ENCODE results near the gene RNF44.
A peak's percentile ranks its signal among the peaks of the same experiment; 100 is the strongest.

The RNF44 gene

GRCh38 chr5:176536902-176537553 lies at the start of gene RNF44:
Gene RNF44, minus strand, starts transcription at chr5:176537402. Its CDS starts 4,930 bp downstream, at chr5:176532472.
- peak; percentile 84 to 98 (median 97) for DNase-seq

GRCh38 chr5:176583076-176583475 lies 45.9 kb upstream of the RNF44 start:
- DNase-seq = no peak

GRCh38 chr5:176581361-176581760 lies 44.2 kb upstream of the RNF44 start:
- DNase-seq = no peak

- peak in 1 of 14 donors; percentile 19 for DNase-seq
Observed at GRCh38 chr5:176579323-176579722, 42.1 kb upstream of the RNF44 start.

GRCh38 chr5:176578391-176578808 lies 41.2 kb upstream of the RNF44 start:
- peak in 1 of 14 donors; percentile 67 for DNase-seq

- no peak for DNase-seq
Observed at GRCh38 chr5:176577312-176578176, 40.3 kb upstream of the RNF44 start.

GRCh38 chr5:176575488-176576422 lies 38.6 kb upstream of the RNF44 start:
- DNase-seq = no peak

- no peak for DNase-seq
Observed at GRCh38 chr5:176575066-176575465, 37.9 kb upstream of the RNF44 start.

GRCh38 chr5:176574297-176574591 lies 37.0 kb upstream of the RNF44 start:
- peak in 1 of 14 donors; percentile 46 for DNase-seq

GRCh38 chr5:176573564-176574296 lies 36.5 kb upstream of the RNF44 start:
- peak in 13 of 14 donors; percentile 7 to 70 (median 37) for DNase-seq

- DNase-seq = no peak
Observed at GRCh38 chr5:176570044-176570443, 32.8 kb upstream of the RNF44 start.

GRCh38 chr5:176568657-176569056 lies 31.5 kb upstream of the RNF44 start:
- no peak for DNase-seq

GRCh38 chr5:176565760-176566288 lies 28.6 kb upstream of the RNF44 start:
- DNase-seq = no peak

GRCh38 chr5:176564002-176564401 lies 26.8 kb upstream of the RNF44 start:
- DNase-seq = no peak

GRCh38 chr5:176562189-176562588 lies 25.0 kb upstream of the RNF44 start:
- DNase-seq = no peak

GRCh38 chr5:176561259-176561658 lies 24.1 kb upstream of the RNF44 start:
- no peak for DNase-seq

GRCh38 chr5:176560364-176560763 lies 23.2 kb upstream of the RNF44 start:
- no peak for DNase-seq

GRCh38 chr5:176559683-176560082 lies 22.5 kb upstream of the RNF44 start:
- DNase-seq = no peak

- DNase-seq = no peak
Observed at GRCh38 chr5:176557846-176558245, 20.6 kb upstream of the RNF44 start.

GRCh38 chr5:176553260-176554085 lies 16.3 kb upstream of the RNF44 start:
- no peak for DNase-seq

- no peak for DNase-seq
Observed at GRCh38 chr5:176552332-176552869, 15.2 kb upstream of the RNF44 start.
